Activated B cell treated with CpG ODN at 0.5 μM for 24 hours (primary cell): Measurements from ENCODE around the gene KRTAP9-8. TPM values are rescaled to one million over a fixed set of nuclear protein-coding genes. Genes with fewer than 3 reads are reported as not detected.
"Not testable (repeated sequence)": the region's sequence is repeated elsewhere in the genome, so short reads cannot be mapped to it uniquely, and the experiment has no call there.

Experiments used
- ATAC-seq: fragments of 200-7000 bp; cut with Tn5 transposase; one replicate; pipeline ENCODE4 v1.10.0; 2021; ENCODE audit warnings: low read depth, mild to moderate bottlenecking, moderate library complexity
- CTCF ChIA-PET: fragments of 350-600 bp; sonication (Branson Sonifier 250); formaldehyde crosslinking; loops from one replicate; lab custom pipeline; 2021; ENCODE audit warnings: antibody characterized with exemption; lab: Charles Lee
- POLR2A ChIA-PET: fragments of 350-600 bp; sonication (Branson Sonifier 250); formaldehyde crosslinking; loops from one replicate; lab custom pipeline; 2021; ENCODE audit warnings: antibody characterized with exemption; lab: Charles Lee
- DNase-seq: peaks from one replicate; pipeline ENCODE4 v3.0.0; 2022
- H3K27ac Mint-ChIP-seq: one replicate; pipeline ENCODE4 v1.8.0; 2020; ENCODE audit warnings: mixed read lengths
- H3K27me3 Mint-ChIP-seq: one replicate; pipeline ENCODE4 v1.8.0; 2021; ENCODE audit warnings: mixed read lengths
- H3K36me3 Mint-ChIP-seq: one replicate; pipeline ENCODE4 v1.8.0; 2021; ENCODE audit warnings: low read depth, mixed read lengths
- H3K4me1 Mint-ChIP-seq: one replicate; pipeline ENCODE4 v1.8.0; 2021; ENCODE audit warnings: mixed read lengths
- H3K4me3 Mint-ChIP-seq: one replicate; pipeline ENCODE4 v1.8.0; 2020; ENCODE audit warnings: mild to moderate bottlenecking, mixed read lengths
- H3K9me3 Mint-ChIP-seq: one replicate; pipeline ENCODE4 v1.8.0; 2020; ENCODE audit warnings: mixed read lengths
- CTCF ChIP-seq: fragments of 200-600 bp; IDR thresholded peaks from one replicate; pipeline ENCODE4 v1.8.0; 2022; ENCODE audit warnings: antibody characterized with exemption, mild to moderate bottlenecking
- intact Hi-C: fragments of 100-400 bp; cut with micrococcal nuclease; formaldehyde crosslinking; loops from one replicate; pipeline ENCODE4 v1.15.1; 2024
- total RNA-seq: library from RNA; stranded (reverse); gene quantifications from 2 replicates; pipeline ENCODE4 v1.2.3, GENCODE V29; 2022

The KRTAP9-8 gene
- total RNA-seq, 1 donor from 2014 or later, result not detected

DNA sequence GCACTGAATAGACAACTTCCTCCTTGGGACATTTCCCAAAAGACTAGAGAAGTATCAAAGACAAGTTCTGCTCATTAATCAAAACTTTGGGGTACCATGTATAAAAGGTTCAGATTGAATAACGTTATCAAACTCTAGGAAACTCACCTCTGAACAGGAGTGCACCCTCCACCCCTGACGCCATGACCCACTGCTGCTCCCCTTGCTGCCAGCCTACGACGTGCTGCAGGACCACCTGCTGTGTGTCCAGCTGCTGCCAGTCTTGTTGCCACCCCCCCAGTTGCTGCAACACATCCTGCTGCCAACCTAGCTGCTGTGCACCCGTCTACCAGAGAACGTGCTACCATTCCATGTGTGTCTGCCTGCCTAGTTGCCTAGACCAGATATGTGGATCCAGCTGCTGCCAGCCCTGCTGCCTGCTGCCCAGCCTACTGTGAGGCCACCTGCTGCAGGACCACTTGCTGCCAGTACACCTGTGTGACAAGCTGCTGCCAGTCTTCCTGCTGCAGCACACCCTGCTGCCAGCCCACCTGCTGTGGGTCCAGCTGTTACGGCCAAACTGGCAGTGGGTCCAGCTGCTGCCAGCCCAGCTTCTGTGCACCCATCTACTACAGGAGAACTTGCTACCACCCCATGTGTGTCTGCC is 25.2 kb upstream of the KRTAP9-8 start:
- POLR2A ChIA-PET, result no interaction called here
- intact Hi-C loops, result no loop called here
- Mint-ChIP-seq H3K4me1 (peaks cover 5% of the 10 kb centered on the region), H3K36me3 (no peaks in the 10 kb centered on the region), H3K9me3 (no peaks in the 10 kb centered on the region), H3K27me3 (peaks cover 35% of the 10 kb centered on the region), H3K4me3 (no peak overlapping the region), H3K27ac (no peak overlapping the region)
- no peak for ATAC-seq
- CTCF ChIA-PET, result no interaction called here
- TF ChIP-seq CTCF, result no peak
- no peak for DNase-seq

DNA sequence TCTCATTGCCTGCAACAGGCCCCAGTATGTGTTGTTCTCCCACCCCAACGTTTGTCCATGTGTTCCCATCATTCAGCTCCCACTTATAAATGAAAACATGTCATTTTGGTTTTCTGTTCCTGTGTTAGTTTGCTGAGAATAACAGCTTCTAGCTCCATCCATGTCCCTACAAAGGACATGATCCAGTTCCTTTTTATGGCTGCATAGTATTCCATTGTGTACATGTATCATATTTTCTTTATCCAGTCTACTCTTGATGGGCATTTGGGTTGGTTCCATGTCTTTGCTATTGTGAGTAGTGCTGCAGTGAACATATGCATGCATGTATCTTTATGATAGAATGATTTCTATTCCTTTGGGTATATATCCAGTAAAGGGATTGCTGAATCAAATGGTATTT is 22.1 kb upstream of the KRTAP9-8 start:
- DNase-seq (no peak), ATAC-seq (no peak)
- TF ChIP-seq CTCF, result no peak
- intact Hi-C loops, result no loop called here
- Mint-ChIP-seq H3K4me1 (peaks cover 5% of the 10 kb centered on the region), H3K4me3 (no peak overlapping the region), H3K27me3 (peaks cover 25% of the 10 kb centered on the region), H3K36me3 (no peaks in the 10 kb centered on the region), H3K9me3 (peaks cover 2% of the 10 kb centered on the region), H3K27ac (no peak overlapping the region)
- CTCF ChIA-PET, result no interaction called here
- POLR2A ChIA-PET, result no interaction called here

GRCh38 chr17:41223821-41224220 is 14.0 kb upstream of the KRTAP9-8 start:
- H3K4me3 Mint-ChIP-seq, result no peak overlapping the region
- peaks cover 33% of the 10 kb centered on the region for H3K27me3 Mint-ChIP-seq
- peaks cover 2% of the 10 kb centered on the region for H3K9me3 Mint-ChIP-seq
- DNase-seq, result no peak
- POLR2A ChIA-PET, result no interaction called here
- TF ChIP-seq CTCF, result no peak
- H3K36me3 Mint-ChIP-seq, result no peaks in the 10 kb centered on the region
- no peak overlapping the region for H3K27ac Mint-ChIP-seq
- intact Hi-C loops, result no loop called here
- no peak for ATAC-seq
- CTCF ChIA-PET, result no interaction called here
- peaks cover 1% of the 10 kb centered on the region for H3K4me1 Mint-ChIP-seq

- POLR2A ChIA-PET, result no interaction called here
- TF ChIP-seq CTCF, result no peak
- CTCF ChIA-PET, result no interaction called here
- intact Hi-C loops, result no loop called here
- Mint-ChIP-seq H3K9me3 (no peaks in the 10 kb centered on the region), H3K27ac (no peak overlapping the region), H3K36me3 (no peaks in the 10 kb centered on the region), H3K4me3 (no peak overlapping the region), H3K4me1 (peaks cover 2% of the 10 kb centered on the region), H3K27me3 (peaks cover 21% of the 10 kb centered on the region)
- DNase-seq (no peak), ATAC-seq (no peak)
Observed at GRCh38 chr17:41226051-41226450, 11.7 kb upstream of the KRTAP9-8 start.

GRCh38 chr17:41226598-41227095 is 11.2 kb upstream of the KRTAP9-8 start, which contains the start of gene KRTAP9-2:
Gene KRTAP9-2 (plus strand): TSS chr17:41226648. CDS start chr17:41226655, 7 bp downstream.
- intact Hi-C loops, CTCF ChIA-PET, POLR2A ChIA-PET: not testable (repeated sequence)

More at GRCh38 chr17:41226598-41227095, 11.2 kb upstream of the KRTAP9-8 start, which contains the start of gene KRTAP9-2:
- H3K9me3 Mint-ChIP-seq, ATAC-seq, H3K36me3 Mint-ChIP-seq, H3K4me1 Mint-ChIP-seq, DNase-seq, H3K4me3 Mint-ChIP-seq, H3K27ac Mint-ChIP-seq: not testable (repeated sequence)
- H3K27me3 Mint-ChIP-seq, result peaks cover 20% of the 10 kb centered on the region
